ENCODE results near the gene SLC23A3. TPM values are rescaled to one million over a fixed set of nuclear protein-coding genes. Genes with fewer than 3 reads are reported as not detected.

Gene SLC23A3
- total and polyA plus RNA-seq, 9 of the 15 experiments (the other 6 are each of a cell fraction or from before 2014, with no cell fraction given): 0.06 to 0.64 (median 0.16) TPM

GRCh38 chr2:219199470-219200211 lies 29.8 kb upstream of the SLC23A3 start:
- Histone ChIP-seq H4K20me1 (replicated peaks; ENCODE audit: control insufficient read depth, insufficient read depth, low read length) (no peaks in the 10 kb centered on the region), H3K9me3 (replicated peaks; ENCODE audit: control insufficient read depth, insufficient read depth, low read depth, low read length) (0 out of 2 replicates have a peak, but pooled peaks cover 2% of the 10 kb centered on the region), H3K27me3 (ENCODE audit: control insufficient read depth in 2 of 2, insufficient read depth in 2 of 2, low read length in 2 of 2) (no peaks in the 10 kb centered on the region), H3K27ac (ENCODE audit: extremely low read depth, low read depth, low read length) (no peak overlapping the region), H3K9ac (ENCODE audit: insufficient read depth in 1 of 2, low read depth in 2 of 2, low read length in 2 of 2) (no peak overlapping the region), H3K4me2 (ENCODE audit: insufficient read depth, low read length) (no peak overlapping the region), H3K36me3 (ENCODE audit: control insufficient read depth, insufficient read depth, low read length) (no peaks in the 10 kb centered on the region), H3K79me2 (ENCODE audit: control insufficient read depth, insufficient read depth, low read length) (no peaks in the 10 kb centered on the region), H3K4me1 (replicated peaks in 1 of 2; ENCODE audit: control insufficient read depth in 2 of 2, insufficient read depth in 2 of 2, low read length in 2 of 2) (no peaks in the 10 kb centered on the region), H2AFZ (ENCODE audit: low read depth, low read length) (no peak overlapping the region), H3K9me1 (ENCODE audit: control insufficient read depth, insufficient read depth, low read length) (no peaks in the 10 kb centered on the region), H3K4me3 (no peak overlapping the region)
- ATAC-seq (peak; percentile 51; the same call in 1 of the 3 replicates), FAIRE-seq (no peak), DNase-seq (ENCODE audit: extremely low read depth in 1 of 4, low spot score in 3 of 4) (no peak)
- BruUV-seq (replicated peaks): no TSS peak
- CTCF ChIA-PET (ENCODE audit: low intra/inter-chr PET ratio): no interaction called here
- WGBS (ENCODE audit: insufficient coverage, low coverage, missing lambda C conversion rate): 40% methylated on average over 10 of the region's 12 CpGs
- in situ Hi-C loops (cut with MboI) (no loop called here), intact Hi-C loops (cut with micrococcal nuclease) (no loop called here)
- TF ChIP-seq ZNF121 (CRISPR knock-in tag; conservative IDR thresholded peaks at IDR 0.05) (no peak), ZNF197 (CRISPR knock-in tag; IDR thresholded peaks at IDR 0.05; ENCODE audit: low read depth) (no peak), FOXP4 (CRISPR knock-in tag; IDR thresholded peaks at IDR 0.05; ENCODE audit: borderline replicate concordance) (no peak), ZNF431 (CRISPR knock-in tag; IDR thresholded peaks at IDR 0.05) (no peak), ZBTB9 (CRISPR knock-in tag; IDR thresholded peaks at IDR 0.05) (no peak), SUPT5H (IDR thresholded peaks at IDR 0.05) (no peak), ZNF224 (CRISPR knock-in tag; IDR thresholded peaks at IDR 0.05) (no peak), PCBP2 (IDR thresholded peaks at IDR 0.05; ENCODE audit: low read depth, low read length, poor library complexity, severe bottlenecking) (no peak)
- POLR2A ChIA-PET: no interaction called here
